SK-N-SH treated with all-trans-retinoic acid at 6 μM for 48 hours (cell line): Measurements from ENCODE around the gene CACNB3.
A peak's percentile ranks its signal among the peaks of the same experiment; 100 is the strongest.

ENCODE experiments used
- ATAC-seq: fragments of 200-7000 bp; cut with Tn5 transposase; 3 replicates; pipeline ENCODE4 v1.9.1; 2020; ENCODE audit warnings: mild to moderate bottlenecking, moderate library complexity
- CREB5 ChIP-seq: fragments of 250-450 bp; sonication (Bioruptor Pico); IDR thresholded peaks from 2 replicates; pipeline ENCODE4 v1.5.1; 2020; ENCODE audit warnings: low read depth, mild to moderate bottlenecking, moderate library complexity
- CSDC2 ChIP-seq: fragments of 250-450 bp; sonication (Bioruptor Pico); IDR thresholded peaks from 2 replicates; pipeline ENCODE4 v1.5.0; 2020; ENCODE audit warnings: mild to moderate bottlenecking, moderate library complexity
- ESRRG ChIP-seq: fragments of 250-450 bp; sonication (Bioruptor Pico); IDR thresholded peaks from 2 replicates; pipeline ENCODE4 v1.6.1; 2021; ENCODE audit warnings: mild to moderate bottlenecking
- GLIS3 ChIP-seq: fragments of 250-450 bp; sonication (Bioruptor Pico); IDR thresholded peaks from 2 replicates; pipeline ENCODE4 v1.5.0; 2020; ENCODE audit warnings: mild to moderate bottlenecking, moderate library complexity
- ISL1 ChIP-seq: fragments of 250-450 bp; sonication (Bioruptor Pico); IDR thresholded peaks from 2 replicates; pipeline ENCODE4 v2.1.2; 2022; ENCODE audit warnings: mild to moderate bottlenecking, moderate library complexity
- PPARA ChIP-seq: fragments of 250-450 bp; sonication (Bioruptor Pico); IDR thresholded peaks from 2 replicates; pipeline ENCODE4 v1.5.0; 2020; ENCODE audit warnings: mild to moderate bottlenecking, borderline replicate concordance
- SNAI2 ChIP-seq: fragments of 250-450 bp; sonication (Bioruptor Pico); IDR thresholded peaks from 2 replicates; pipeline ENCODE4 v1.5.0; 2020; ENCODE audit warnings: mild to moderate bottlenecking, moderate library complexity
- TCF4 ChIP-seq: fragments of 250-450 bp; sonication (Bioruptor Pico); IDR thresholded peaks from 2 replicates; pipeline ENCODE4 v1.8.0; 2021; ENCODE audit warnings: mild to moderate bottlenecking, moderate library complexity, borderline replicate concordance
- TOX ChIP-seq: fragments of 250-450 bp; sonication (Bioruptor Pico); IDR thresholded peaks from 2 replicates; pipeline ENCODE4 v1.8.0; 2021; ENCODE audit warnings: mild to moderate bottlenecking, moderate library complexity, borderline replicate concordance
- ZFP3 ChIP-seq: fragments of 250-450 bp; sonication (Bioruptor Pico); IDR thresholded peaks from 2 replicates; pipeline ENCODE4 v1.5.0; 2020; ENCODE audit warnings: mild to moderate bottlenecking, moderate library complexity
- ZFP30 ChIP-seq: fragments of 450-650 bp; formaldehyde crosslinking; IDR thresholded peaks from 2 replicates; pipeline ENCODE4 v1.5.0; 2022; ENCODE audit warnings: mild to moderate bottlenecking, moderate library complexity
- ZNF565 ChIP-seq: fragments of 450-650 bp; formaldehyde crosslinking; conservative IDR thresholded peaks from 2 replicates; pipeline ENCODE4 v1.5.0; 2020; ENCODE audit warnings: low read depth, mild to moderate bottlenecking, moderate library complexity
- ZNF70 ChIP-seq: fragments of 450-650 bp; formaldehyde crosslinking; IDR thresholded peaks from 2 replicates; pipeline ENCODE4 v1.5.0; 2020; ENCODE audit warnings: mild to moderate bottlenecking, moderate library complexity
- ZNF8 ChIP-seq: fragments of 450-650 bp; formaldehyde crosslinking; IDR thresholded peaks from 2 replicates; pipeline ENCODE4 v1.5.0; 2020; ENCODE audit warnings: mild to moderate bottlenecking, moderate library complexity
- TF ChIP-seq, protein P1 (sequence below): fragments of 250-450 bp; sonication (Bioruptor Pico); IDR thresholded peaks from 2 replicates; pipeline ENCODE4 v1.8.0; 2020; ENCODE audit warnings: mild to moderate bottlenecking, moderate library complexity, borderline replicate concordance
- TF ChIP-seq, protein P2 (sequence below): fragments of 250-450 bp; sonication (Bioruptor Pico); IDR thresholded peaks from 2 replicates; pipeline ENCODE4 v1.5.0; 2020; ENCODE audit warnings: mild to moderate bottlenecking, moderate library complexity
- TF ChIP-seq, protein P3 (sequence below): fragments of 250-450 bp; sonication (Bioruptor Pico); IDR thresholded peaks from 2 replicates; pipeline ENCODE4 v1.5.1; 2021; ENCODE audit warnings: mild to moderate bottlenecking, moderate library complexity
- TF ChIP-seq, protein P4 (sequence below): fragments of 250-450 bp; sonication (Bioruptor Pico); IDR thresholded peaks from 2 replicates; pipeline ENCODE4 v1.8.0; 2021; ENCODE audit warnings: low read depth, mild to moderate bottlenecking, moderate library complexity, borderline replicate concordance

Gene CACNB3

DNA sequence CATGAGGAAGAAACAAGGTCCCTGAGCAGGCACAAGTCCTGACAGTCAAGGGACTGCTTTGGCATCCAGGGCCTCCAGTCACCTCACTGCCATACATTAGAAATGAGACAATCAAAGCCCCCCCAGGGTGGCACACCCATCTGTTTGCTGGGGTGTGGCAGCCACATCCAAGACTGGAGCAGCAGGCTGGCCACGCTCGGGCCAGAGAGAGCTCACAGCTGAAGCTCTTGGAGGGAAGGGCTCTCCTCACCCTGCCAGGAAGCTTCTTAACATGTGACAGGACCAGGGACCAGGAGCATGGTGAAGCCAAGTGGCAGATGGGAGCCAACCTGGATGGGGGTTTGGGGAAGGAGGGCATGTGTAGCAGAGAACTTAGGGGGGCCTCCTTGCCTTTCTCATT lies 10.0 kb downstream of the CACNB3 start:
- peak; percentile 5 for ATAC-seq
- TF ChIP-seq, protein P1, sequence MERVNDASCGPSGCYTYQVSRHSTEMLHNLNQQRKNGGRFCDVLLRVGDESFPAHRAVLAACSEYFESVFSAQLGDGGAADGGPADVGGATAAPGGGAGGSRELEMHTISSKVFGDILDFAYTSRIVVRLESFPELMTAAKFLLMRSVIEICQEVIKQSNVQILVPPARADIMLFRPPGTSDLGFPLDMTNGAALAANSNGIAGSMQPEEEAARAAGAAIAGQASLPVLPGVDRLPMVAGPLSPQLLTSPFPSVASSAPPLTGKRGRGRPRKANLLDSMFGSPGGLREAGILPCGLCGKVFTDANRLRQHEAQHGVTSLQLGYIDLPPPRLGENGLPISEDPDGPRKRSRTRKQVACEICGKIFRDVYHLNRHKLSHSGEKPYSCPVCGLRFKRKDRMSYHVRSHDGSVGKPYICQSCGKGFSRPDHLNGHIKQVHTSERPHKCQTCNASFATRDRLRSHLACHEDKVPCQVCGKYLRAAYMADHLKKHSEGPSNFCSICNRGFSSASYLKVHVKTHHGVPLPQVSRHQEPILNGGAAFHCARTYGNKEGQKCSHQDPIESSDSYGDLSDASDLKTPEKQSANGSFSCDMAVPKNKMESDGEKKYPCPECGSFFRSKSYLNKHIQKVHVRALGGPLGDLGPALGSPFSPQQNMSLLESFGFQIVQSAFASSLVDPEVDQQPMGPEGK (CRISPR knock-in tag): no peak
- TF ChIP-seq, protein P2, sequence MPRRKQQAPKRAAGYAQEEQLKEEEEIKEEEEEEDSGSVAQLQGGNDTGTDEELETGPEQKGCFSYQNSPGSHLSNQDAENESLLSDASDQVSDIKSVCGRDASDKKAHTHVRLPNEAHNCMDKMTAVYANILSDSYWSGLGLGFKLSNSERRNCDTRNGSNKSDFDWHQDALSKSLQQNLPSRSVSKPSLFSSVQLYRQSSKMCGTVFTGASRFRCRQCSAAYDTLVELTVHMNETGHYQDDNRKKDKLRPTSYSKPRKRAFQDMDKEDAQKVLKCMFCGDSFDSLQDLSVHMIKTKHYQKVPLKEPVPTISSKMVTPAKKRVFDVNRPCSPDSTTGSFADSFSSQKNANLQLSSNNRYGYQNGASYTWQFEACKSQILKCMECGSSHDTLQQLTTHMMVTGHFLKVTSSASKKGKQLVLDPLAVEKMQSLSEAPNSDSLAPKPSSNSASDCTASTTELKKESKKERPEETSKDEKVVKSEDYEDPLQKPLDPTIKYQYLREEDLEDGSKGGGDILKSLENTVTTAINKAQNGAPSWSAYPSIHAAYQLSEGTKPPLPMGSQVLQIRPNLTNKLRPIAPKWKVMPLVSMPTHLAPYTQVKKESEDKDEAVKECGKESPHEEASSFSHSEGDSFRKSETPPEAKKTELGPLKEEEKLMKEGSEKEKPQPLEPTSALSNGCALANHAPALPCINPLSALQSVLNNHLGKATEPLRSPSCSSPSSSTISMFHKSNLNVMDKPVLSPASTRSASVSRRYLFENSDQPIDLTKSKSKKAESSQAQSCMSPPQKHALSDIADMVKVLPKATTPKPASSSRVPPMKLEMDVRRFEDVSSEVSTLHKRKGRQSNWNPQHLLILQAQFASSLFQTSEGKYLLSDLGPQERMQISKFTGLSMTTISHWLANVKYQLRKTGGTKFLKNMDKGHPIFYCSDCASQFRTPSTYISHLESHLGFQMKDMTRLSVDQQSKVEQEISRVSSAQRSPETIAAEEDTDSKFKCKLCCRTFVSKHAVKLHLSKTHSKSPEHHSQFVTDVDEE: no peak
- TF ChIP-seq CREB5 (no peak), CSDC2 (CRISPR knock-in tag) (no peak), TCF4 (CRISPR knock-in tag) (no peak), ZNF70 (no peak), GLIS3 (CRISPR knock-in tag) (no peak), ZFP30 (CRISPR knock-in tag) (no peak), ESRRG (CRISPR knock-in tag) (no peak), ISL1 (CRISPR knock-in tag) (no peak), ZNF565 (CRISPR knock-in tag) (no peak), ZFP3 (CRISPR knock-in tag) (no peak), TOX (CRISPR knock-in tag) (no peak), SNAI2 (CRISPR knock-in tag) (no peak), ZNF8 (no peak)
- TF ChIP-seq, protein P3, sequence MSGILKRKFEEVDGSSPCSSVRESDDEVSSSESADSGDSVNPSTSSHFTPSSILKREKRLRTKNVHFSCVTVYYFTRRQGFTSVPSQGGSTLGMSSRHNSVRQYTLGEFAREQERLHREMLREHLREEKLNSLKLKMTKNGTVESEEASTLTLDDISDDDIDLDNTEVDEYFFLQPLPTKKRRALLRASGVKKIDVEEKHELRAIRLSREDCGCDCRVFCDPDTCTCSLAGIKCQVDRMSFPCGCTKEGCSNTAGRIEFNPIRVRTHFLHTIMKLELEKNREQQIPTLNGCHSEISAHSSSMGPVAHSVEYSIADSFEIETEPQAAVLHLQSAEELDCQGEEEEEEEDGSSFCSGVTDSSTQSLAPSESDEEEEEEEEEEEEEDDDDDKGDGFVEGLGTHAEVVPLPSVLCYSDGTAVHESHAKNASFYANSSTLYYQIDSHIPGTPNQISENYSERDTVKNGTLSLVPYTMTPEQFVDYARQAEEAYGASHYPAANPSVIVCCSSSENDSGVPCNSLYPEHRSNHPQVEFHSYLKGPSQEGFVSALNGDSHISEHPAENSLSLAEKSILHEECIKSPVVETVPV (CRISPR knock-in tag): no peak

GRCh38 chr12:48828841-48829575 lies 10.7 kb downstream of the CACNB3 start:
- TF ChIP-seq CSDC2 (CRISPR knock-in tag) (no peak), CREB5 (no peak), ZFP30 (CRISPR knock-in tag) (no peak), GLIS3 (CRISPR knock-in tag) (no peak), PPARA (CRISPR knock-in tag) (no peak)
- TF ChIP-seq, protein P4, sequence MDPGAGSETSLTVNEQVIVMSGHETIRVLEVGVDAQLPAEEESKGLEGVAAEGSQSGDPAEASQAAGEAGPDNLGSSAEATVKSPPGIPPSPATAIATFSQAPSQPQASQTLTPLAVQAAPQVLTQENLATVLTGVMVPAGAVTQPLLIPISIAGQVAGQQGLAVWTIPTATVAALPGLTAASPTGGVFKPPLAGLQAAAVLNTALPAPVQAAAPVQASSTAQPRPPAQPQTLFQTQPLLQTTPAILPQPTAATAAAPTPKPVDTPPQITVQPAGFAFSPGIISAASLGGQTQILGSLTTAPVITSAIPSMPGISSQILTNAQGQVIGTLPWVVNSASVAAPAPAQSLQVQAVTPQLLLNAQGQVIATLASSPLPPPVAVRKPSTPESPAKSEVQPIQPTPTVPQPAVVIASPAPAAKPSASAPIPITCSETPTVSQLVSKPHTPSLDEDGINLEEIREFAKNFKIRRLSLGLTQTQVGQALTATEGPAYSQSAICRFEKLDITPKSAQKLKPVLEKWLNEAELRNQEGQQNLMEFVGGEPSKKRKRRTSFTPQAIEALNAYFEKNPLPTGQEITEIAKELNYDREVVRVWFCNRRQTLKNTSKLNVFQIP: no peak
- TF ChIP-seq, protein P2: no peak
- ATAC-seq: no peak; the same call in 2 of the 3 replicates
